ENCODE results near the gene ZNF440.

- TF ChIP-seq POLR2A (IDR thresholded peaks at IDR 0.05; ENCODE audit: borderline replicate concordance, extremely low read depth, insufficient read depth, insufficient read length) (no peak), MAX (IDR thresholded peaks at IDR 0.05) (no peak), CTCF (IDR thresholded peaks at IDR 0.05 in 2 of 3, conservative IDR thresholded peaks at IDR 0.05 in 1 of 3; ENCODE audit: borderline replicate concordance in 1 of 3, insufficient read depth in 1 of 3, low read depth in 2 of 3, low read length in 2 of 3) (no peak), YY1 (IDR thresholded peaks at IDR 0.05; ENCODE audit: extremely low read depth, insufficient replicate concordance, low read depth, low read length) (no peak), EZH2phosphoT487 (IDR thresholded peaks at IDR 0.05; ENCODE audit: borderline replicate concordance) (no peak), CBX3 (IDR thresholded peaks at IDR 0.05; ENCODE audit: low read depth) (no peak)
These were observed 54.1 kb downstream of the ZNF440 start for GRCh38 chr19:11868188-11868587.
